OCI-LY7 (cell line): ENCODE data around the gene SCN4A.

ENCODE experiments used
- CTCF ChIP-seq: fragments of 200-600 bp; sonication (generic); conservative IDR thresholded peaks from 2 replicates; pipeline ENCODE4 v1.5.1; 2014; ENCODE audit warnings: mild to moderate bottlenecking, antibody characterized with exemption, low read length, moderate library complexity, mixed read lengths
- EZH2phosphoT487 ChIP-seq: fragments of 200-600 bp; sonication (generic); IDR thresholded peaks from 2 replicates; pipeline ENCODE4 v1.6.1; 2018; ENCODE audit warnings: low read depth, borderline replicate concordance, mild to moderate bottlenecking, mixed run types, antibody characterized with exemption, low read length, moderate library complexity, mixed read lengths

DNA sequence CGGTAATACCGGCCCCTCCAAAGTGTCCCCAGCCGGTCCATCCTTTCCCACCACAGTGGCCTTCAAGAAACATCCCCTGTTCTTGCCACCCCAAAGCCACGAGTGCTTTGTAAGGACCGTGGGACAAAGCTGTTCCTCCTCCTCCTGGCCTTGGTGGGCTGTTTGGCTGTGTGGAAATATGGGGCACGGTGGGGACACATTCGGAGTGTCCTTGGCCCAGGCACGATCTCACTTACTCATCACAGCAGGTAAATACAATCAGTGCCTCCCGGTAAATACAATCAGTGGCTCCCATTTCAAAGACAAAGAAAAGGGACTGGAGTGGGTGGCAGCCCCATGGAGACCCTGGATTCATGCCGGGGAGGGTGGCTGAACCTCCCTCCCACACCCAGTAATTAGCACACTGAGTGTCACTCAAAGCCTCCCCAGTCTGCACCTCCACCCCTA, 10.4 kb downstream of the SCN4A start:
- no peak for TF ChIP-seq CTCF
- TF ChIP-seq EZH2phosphoT487: no peak
